Central memory CD8-positive, alpha-beta T cell (primary cell): ENCODE measurements around the gene ATG10.
A peak's percentile ranks its signal among the peaks of the same experiment; 100 is the strongest.
"Not testable (repeated sequence)": the region's sequence is repeated elsewhere in the genome, so short reads cannot be mapped to it uniquely, and the experiment has no call there.

Experiments used
- ATAC-seq: fragments of 150-1000 bp; cut with Tn5 transposase; replicated peaks from 2 replicates; pipeline ENCODE4 v1.10.0; 2022; ENCODE audit warnings: mild to moderate bottlenecking, moderate FRiP score, moderate number of reproducible peaks; ENCODE audit not compliant: poor library complexity, severe bottlenecking; ENCODE audit errors: extremely low read depth
- DNase-seq, 2 donors: peaks; one replicate each; pipeline ENCODE4 v3.0.0; 2021; ENCODE audit warnings: low spot score in 2 of 2
- H3K27ac Mint-ChIP-seq: one replicate; pipeline ENCODE4 v1.8.0; 2022; ENCODE audit warnings: low read depth, mild to moderate bottlenecking, moderate library complexity, mixed read lengths
- H3K27me3 Mint-ChIP-seq: one replicate; pipeline ENCODE4 v1.8.0; 2022; ENCODE audit warnings: mixed read lengths
- H3K36me3 Mint-ChIP-seq: one replicate; pipeline ENCODE4 v1.8.0; 2022; ENCODE audit warnings: mild to moderate bottlenecking, moderate library complexity, mixed read lengths; ENCODE audit not compliant: insufficient read depth
- H3K4me1 Mint-ChIP-seq: one replicate; pipeline ENCODE4 v1.8.0; 2022; ENCODE audit warnings: mixed read lengths
- H3K4me3 Mint-ChIP-seq: one replicate; pipeline ENCODE4 v1.8.0; 2022; ENCODE audit warnings: mild to moderate bottlenecking, moderate library complexity, mixed read lengths
- H3K9me3 Mint-ChIP-seq: one replicate; pipeline ENCODE4 v1.8.0; 2022; ENCODE audit warnings: mixed read lengths

Gene ATG10

DNA sequence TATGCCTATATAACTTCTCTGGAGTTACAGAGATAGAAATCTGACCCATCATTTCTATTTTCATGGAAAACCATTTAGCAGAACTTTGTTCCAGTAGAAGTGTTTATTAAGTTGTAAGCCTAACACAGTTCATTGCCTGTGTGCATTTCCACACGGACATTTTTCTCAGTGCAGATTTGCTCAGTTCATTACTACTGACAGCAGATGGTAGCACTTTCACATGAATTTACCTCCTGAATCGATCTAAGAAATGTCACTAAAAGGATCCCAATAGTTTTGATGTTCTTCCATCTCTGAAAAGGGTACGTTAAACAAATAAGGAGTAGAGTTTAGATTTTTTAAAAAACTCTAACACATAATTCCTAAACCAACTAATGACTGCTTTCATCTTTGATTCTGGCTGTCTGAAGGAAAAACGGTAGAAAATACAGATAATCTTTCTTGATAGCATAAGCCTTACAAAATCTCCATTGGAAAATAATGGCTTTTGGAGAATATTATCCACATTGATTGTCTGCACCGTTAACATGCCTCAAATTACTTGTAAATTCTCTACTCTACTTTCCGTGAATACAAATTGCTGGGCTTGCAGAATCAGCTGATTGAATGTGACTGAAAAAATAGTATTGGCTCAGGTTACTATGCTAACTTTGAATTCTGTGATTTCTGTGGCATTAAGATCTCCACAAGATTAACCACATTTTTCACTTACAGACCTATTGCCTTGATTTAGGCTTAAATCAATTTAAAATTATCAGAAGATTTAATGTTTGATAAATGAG is 273.2 kb downstream of the ATG10 start:
- H3K36me3 Mint-ChIP-seq = no peaks in the 10 kb centered on the region
- H3K27ac Mint-ChIP-seq = no peak overlapping the region
- ATAC-seq = no peak
- DNase-seq = no peak
- H3K27me3 Mint-ChIP-seq = no peaks in the 10 kb centered on the region
- no peaks in the 10 kb centered on the region for H3K4me1 Mint-ChIP-seq
- no peak overlapping the region for H3K4me3 Mint-ChIP-seq
- peaks cover 14% of the 10 kb centered on the region for H3K9me3 Mint-ChIP-seq

DNA sequence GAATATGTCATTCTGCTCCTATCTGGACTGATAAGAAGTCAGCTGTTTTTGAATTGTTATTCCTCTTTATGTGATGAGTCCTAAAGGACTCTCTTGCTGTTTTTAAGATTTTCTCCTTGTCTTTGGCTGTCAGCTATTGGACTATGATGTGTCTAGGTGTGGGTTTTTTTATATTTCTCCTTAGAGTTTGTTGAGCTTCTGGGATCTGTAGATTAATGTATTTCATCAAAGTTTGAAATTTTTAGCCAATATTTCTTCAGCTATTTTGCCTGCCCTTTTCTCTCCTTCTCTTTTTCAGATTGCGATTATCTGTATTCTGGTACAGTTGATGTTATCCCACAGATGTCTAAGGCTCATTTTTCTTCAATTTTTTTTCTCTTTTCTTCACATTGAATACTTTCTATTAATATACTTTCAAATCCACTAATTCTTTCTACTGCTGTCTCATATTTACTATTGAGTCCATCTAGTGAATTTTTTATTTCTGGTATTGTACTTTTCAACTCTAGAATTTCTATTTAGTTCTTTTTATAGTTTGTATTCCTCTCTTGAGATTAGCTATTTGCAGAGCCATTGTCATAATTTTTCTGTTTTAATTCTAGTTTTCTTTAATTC is 275.2 kb downstream of the ATG10 start:
- H3K36me3 Mint-ChIP-seq = no peaks in the 10 kb centered on the region
- no peak overlapping the region for H3K27ac Mint-ChIP-seq
- ATAC-seq (no peak), DNase-seq (no peak)
- H3K4me3 Mint-ChIP-seq = no peak overlapping the region
- H3K27me3 Mint-ChIP-seq = no peaks in the 10 kb centered on the region
- H3K9me3 Mint-ChIP-seq = peaks cover 14% of the 10 kb centered on the region
- no peaks in the 10 kb centered on the region for H3K4me1 Mint-ChIP-seq

DNA sequence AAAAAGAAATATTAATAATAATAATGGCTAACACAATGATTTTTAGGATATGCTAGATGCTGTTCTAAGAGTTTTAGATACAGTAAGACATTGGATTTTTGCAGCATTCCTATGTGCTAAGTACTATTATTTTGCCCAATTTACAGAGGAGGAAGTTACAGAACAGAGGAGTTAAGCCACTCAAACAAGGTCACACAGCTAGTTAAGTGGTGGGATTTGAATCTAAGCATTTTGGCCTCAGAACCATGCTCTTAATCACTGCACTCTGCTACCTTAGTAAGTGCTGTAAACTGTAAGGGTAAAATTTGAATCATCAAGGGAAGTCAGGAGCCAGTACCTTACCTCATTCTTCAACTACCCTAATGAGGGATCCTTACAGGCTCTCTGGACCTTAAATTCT is 280.9 kb downstream of the ATG10 start:
- no peak for DNase-seq
- Mint-ChIP-seq H3K27ac (no peak overlapping the region), H3K36me3 (peaks cover 3% of the 10 kb centered on the region), H3K9me3 (peaks cover 5% of the 10 kb centered on the region), H3K27me3 (no peaks in the 10 kb centered on the region), H3K4me1 (no peaks in the 10 kb centered on the region), H3K4me3 (no peak overlapping the region)
- no peak for ATAC-seq

DNA sequence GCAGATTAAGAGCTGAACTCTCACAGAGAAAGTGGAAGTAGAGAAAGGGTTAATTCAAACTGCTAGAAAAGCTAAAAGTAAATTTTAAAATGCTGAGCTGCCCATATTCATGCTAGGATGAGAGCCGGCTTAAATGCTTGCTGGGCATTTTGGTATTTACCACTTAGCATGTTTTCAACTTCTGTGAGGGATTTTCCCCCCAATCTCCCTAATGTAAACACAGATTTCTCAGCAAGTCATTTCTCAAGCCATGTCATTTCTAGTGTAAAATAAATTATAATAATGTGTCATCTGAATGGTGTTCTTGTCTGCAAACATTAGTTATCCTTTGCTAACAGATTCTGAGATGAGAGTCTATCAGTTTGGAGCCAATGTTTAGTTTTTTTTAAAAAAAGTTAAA is 284.0 kb downstream of the ATG10 start:
- Mint-ChIP-seq H3K4me3 (no peak overlapping the region), H3K36me3 (peaks cover 3% of the 10 kb centered on the region), H3K27me3 (no peaks in the 10 kb centered on the region), H3K27ac (no peak overlapping the region), H3K4me1 (no peaks in the 10 kb centered on the region), H3K9me3 (no peaks in the 10 kb centered on the region)
- no peak for ATAC-seq
- no peak for DNase-seq

DNA sequence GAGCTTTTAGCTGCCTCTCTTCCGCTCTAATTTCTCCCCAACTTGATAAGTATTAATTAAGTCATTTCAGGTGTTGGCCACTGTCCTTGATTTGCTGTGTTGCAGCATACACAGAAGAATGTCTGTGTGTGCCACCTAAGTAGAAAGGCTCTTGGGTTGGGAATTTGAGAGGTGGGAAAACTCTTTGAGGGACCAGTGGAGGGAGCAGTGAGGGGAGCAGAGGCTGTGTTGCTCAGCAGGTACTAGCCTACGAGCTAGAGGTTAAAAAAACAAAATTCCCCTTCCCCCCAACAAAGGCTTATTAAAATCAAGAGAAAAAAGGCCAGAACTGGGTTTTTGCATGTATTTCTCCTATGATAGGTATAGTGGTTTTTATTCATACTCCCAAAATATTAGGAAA is 285.4 kb downstream of the ATG10 start:
- Mint-ChIP-seq H3K4me1 (no peaks in the 10 kb centered on the region), H3K27ac (peak overlapping the region; percentile 9), H3K9me3 (no peaks in the 10 kb centered on the region), H3K36me3 (peaks cover 3% of the 10 kb centered on the region), H3K4me3 (no peak overlapping the region), H3K27me3 (no peaks in the 10 kb centered on the region)
- ATAC-seq (no peak), DNase-seq (no peak)

DNA sequence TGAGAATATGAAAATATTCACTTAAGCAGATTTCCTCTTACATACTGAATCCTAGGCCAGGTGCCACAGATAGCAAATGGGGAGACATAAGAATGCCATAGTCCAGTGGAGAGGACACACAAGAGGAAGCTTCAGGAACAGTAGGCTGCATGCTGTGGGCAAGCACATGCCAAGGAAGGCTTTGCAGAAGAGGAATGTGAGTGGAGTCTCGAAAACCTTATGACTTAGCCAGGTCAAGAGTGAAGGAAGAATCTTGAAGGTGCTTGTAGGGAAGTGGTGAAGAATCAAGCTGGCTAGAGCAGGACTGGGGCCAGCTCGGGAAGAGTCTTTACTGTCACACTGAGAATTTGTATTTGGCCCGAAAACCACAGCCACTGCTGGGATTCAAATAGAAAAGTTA is 285.9 kb downstream of the ATG10 start:
- Mint-ChIP-seq H3K9me3 (no peaks in the 10 kb centered on the region), H3K27ac (no peak overlapping the region), H3K27me3 (no peaks in the 10 kb centered on the region), H3K4me3 (no peak overlapping the region), H3K4me1 (no peaks in the 10 kb centered on the region), H3K36me3 (peaks cover 3% of the 10 kb centered on the region)
- no peak for DNase-seq
- no peak for ATAC-seq

DNA sequence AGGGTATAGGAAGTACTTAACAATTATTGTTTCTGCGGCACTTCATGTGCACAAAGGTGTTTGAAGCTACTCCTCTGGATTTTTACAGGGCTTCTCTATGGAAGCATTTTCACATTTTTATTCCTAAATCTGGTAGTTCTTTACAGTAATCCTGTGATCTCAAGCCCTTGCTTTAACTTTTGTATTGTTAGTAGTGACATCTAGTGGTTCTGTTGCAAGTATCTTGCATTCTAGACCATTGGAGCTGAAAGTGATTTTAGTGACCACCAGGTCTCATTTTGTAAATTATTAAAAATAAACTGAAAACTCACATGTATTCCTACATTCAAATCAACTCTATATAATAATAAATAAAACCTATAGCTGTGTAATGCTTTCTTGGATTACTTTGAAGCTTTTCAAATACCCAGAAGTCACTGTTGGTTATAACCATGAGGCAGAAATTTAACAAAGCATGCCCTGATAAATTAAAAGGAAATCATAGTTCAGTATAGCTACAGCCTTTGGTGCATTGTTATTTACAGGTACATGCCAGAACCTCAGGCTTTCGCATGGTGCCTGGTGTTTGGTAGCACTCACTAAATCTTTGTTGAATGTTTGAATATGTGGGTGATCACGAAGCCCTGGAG is 287.5 kb downstream of the ATG10 start:
- ATAC-seq (no peak), DNase-seq (no peak)
- Mint-ChIP-seq H3K9me3 (no peaks in the 10 kb centered on the region), H3K4me1 (no peaks in the 10 kb centered on the region), H3K27me3 (no peaks in the 10 kb centered on the region), H3K4me3 (no peak overlapping the region), H3K27ac (no peak overlapping the region), H3K36me3 (no peaks in the 10 kb centered on the region)

DNA sequence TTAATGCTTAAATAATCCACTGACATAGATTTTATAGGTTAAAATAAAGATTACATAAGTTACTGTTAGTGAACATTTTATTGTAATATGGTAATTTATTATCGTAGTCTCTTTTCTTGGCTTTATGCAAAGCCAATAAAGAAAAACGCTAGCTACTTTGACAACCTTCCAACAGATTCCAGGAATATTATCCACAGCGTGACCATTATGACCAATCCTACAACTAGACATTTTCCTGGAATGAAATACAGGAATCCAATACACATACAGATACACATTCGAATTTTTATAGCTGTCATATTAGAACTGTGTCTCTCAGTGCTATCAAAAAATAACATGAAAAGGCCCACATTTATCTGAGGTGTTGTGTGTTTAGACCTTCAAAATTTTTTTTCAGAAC is 293.2 kb downstream of the ATG10 start:
- DNase-seq (no peak), ATAC-seq (no peak)
- H3K27ac Mint-ChIP-seq = no peak overlapping the region
- no peaks in the 10 kb centered on the region for H3K27me3 Mint-ChIP-seq
- H3K9me3 Mint-ChIP-seq = no peaks in the 10 kb centered on the region
- H3K4me1 Mint-ChIP-seq = no peaks in the 10 kb centered on the region
- no peak overlapping the region for H3K4me3 Mint-ChIP-seq
- peaks cover 4% of the 10 kb centered on the region for H3K36me3 Mint-ChIP-seq

DNA sequence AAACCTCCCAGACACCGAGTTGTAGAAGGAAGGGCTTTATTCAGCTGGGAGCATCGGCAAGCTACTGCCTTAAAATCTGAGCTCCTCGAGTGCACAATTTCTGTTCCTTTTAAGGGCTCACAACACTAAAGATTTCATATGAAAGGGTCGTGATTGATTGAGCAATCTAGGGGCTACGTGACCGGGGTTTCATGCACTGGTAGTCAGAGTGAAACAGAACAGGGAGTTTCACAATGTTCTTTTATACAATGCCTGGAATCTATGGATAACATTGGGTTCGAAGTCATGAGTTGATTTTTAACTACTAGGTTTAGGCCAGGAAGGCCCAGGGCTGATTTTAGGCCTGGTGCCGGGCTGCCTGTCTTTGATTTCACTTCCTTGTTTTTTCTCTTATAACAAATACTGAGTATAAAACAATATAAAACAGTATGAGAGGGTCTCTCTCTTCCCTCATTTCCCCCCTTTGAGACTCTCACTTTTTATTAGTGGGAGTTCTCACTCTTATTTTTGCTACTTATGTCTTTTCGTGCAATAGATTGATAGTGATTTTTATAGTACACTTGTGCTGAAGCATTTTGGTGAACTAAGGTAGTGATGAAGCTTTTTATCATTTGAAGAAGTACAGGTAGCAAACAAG is 295.6 kb downstream of the ATG10 start:
- H3K4me3 Mint-ChIP-seq, H3K27me3 Mint-ChIP-seq, H3K36me3 Mint-ChIP-seq, H3K27ac Mint-ChIP-seq, ATAC-seq, DNase-seq, H3K9me3 Mint-ChIP-seq, H3K4me1 Mint-ChIP-seq: not testable (repeated sequence)

DNA sequence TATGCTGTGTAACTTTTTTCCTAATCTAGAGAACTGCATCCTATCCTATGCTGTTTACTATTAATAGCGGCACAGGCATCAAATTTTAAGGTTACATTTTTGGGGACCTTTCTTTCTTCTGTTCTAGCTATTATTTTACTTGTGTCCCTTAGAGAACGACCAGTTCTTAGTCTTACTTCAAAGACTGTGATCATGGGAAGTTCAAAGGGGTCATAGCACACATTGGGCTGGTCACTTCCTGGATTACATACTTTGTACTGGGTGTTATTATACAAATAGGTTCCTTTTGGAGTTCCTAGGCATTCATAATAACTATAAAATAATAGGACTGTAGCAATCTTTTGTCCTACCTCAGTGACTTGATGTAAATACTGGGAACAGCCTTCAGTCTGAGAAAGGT is 297.5 kb downstream of the ATG10 start:
- H3K36me3 Mint-ChIP-seq = peaks cover 16% of the 10 kb centered on the region
- not testable (repeated sequence) for H3K9me3 Mint-ChIP-seq, DNase-seq, H3K4me3 Mint-ChIP-seq, H3K4me1 Mint-ChIP-seq, ATAC-seq, H3K27ac Mint-ChIP-seq, H3K27me3 Mint-ChIP-seq

DNA sequence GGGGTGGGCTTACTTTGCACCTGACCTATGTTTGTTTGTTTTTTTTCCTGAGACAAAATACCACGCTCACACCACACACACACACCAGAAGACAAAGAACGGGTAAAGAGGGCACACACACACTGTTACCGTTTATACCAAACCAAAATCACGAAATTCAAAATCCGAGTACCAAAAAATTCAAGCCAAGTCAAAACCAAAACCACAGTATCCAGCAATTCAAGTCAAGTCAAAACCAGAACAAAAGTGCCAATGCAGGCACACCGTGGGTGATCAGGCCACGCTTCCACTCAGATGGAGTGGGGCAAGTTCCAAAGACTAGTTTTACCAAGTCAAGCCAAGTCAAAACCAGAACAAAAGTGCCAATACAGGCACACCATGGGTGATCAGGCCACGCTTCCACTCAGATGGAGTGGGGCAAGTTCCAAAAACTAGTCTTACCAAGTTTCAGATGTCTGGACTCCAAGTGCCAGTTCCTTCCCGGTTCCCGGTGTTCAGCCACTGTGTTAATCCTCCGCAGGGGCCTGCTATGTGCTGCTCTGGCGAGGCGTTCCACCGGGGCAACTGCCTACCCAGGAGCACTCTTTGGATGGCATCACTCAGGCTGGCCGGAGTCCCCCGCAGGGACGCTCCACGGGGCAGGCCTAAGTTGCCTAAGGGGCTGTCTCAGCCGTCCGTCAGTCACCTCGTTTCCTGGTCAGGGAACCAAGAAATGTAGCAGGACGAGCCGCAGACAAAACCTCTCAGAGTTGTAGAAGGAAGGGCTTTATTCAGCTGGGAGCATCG is 300.9 kb downstream of the ATG10 start:
- DNase-seq, ATAC-seq, H3K27me3 Mint-ChIP-seq, H3K9me3 Mint-ChIP-seq, H3K4me3 Mint-ChIP-seq: not testable (repeated sequence)
- peaks cover 18% of the 10 kb centered on the region for H3K4me1 Mint-ChIP-seq
- H3K27ac Mint-ChIP-seq = peak overlapping the region; percentile 38
- H3K36me3 Mint-ChIP-seq = peaks cover 39% of the 10 kb centered on the region

DNA sequence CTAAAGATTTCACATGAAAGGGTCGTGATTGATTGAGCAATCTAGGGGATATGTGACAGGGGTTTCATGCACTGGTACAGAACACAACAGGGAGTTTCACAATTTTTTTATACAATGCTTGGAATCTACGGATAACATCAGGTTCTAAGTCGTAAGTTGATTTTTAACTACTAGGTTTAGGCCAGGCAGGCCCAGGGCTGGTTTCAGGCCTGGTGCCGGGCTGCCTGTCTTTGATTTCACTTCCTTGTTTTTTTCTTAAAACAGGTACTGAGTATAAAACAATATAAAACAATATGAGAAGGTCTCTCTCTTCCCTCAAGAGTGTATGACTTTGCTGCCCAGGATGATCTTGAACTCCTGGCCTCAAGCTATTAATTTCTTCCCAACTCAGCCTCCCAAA is 301.6 kb downstream of the ATG10 start:
- not testable (repeated sequence) for ATAC-seq, H3K4me3 Mint-ChIP-seq, DNase-seq, H3K9me3 Mint-ChIP-seq, H3K27me3 Mint-ChIP-seq
- Mint-ChIP-seq H3K27ac (peak overlapping the region; percentile 69), H3K4me1 (peaks cover 22% of the 10 kb centered on the region), H3K36me3 (peaks cover 45% of the 10 kb centered on the region)
